ENCODE results near the gene ZIM2. TPM values are rescaled to one million over a fixed set of nuclear protein-coding genes. Genes with fewer than 3 reads are reported as not detected.
"Not testable (repeated sequence)": the region's sequence is repeated elsewhere in the genome, so short reads cannot be mapped to it uniquely, and the experiment has no call there.

ZIM2 gene
- total RNA-seq, 1 donor from 2014 or later, result not detected

- Mint-ChIP-seq H3K4me3 (no peak overlapping the region), H3K27ac (no peak overlapping the region), H3K4me1 (ENCODE audit: low read depth) (no peaks in the 10 kb centered on the region), H3K27me3 (ENCODE audit: insufficient read depth) (no peaks in the 10 kb centered on the region), H3K36me3 (ENCODE audit: low read depth) (no peaks in the 10 kb centered on the region), H3K9me3 (peaks cover 64% of the 10 kb centered on the region)
- no peak for DNase-seq (ENCODE audit: low spot score)
- intact Hi-C loops (cut with micrococcal nuclease), result no loop called here
Observed at GRCh38 chr19:56862741-56863140, 22.2 kb upstream of the ZIM2 start.

DNA sequence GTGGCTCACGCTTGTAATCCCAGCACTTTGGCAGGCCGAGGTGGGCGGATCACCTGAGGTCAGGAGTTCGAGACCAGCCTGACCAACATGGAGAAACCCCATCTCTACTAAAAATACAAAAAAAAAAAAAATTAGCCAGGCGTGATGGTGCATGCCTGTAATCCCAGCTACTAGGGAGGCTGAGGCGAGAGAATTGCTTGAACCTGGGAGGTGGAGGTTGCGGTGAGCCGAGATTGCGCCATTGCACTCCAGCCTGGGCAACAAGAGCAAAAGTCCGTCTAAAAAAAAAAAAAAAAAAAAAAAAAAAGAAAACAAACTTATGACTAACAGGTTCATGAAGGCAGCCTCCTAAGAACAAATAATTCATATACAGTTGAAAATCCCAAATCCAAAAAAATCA, 19.9 kb upstream of the ZIM2 start:
- peaks cover 66% of the 10 kb centered on the region for H3K9me3 Mint-ChIP-seq
- DNase-seq (ENCODE audit: low spot score); H3K4me1 Mint-ChIP-seq (ENCODE audit: low read depth); intact Hi-C loops (cut with micrococcal nuclease); H3K27me3 Mint-ChIP-seq (ENCODE audit: insufficient read depth); H3K27ac Mint-ChIP-seq; H3K4me3 Mint-ChIP-seq; H3K36me3 Mint-ChIP-seq (ENCODE audit: low read depth): not testable (repeated sequence)

GRCh38 chr19:56858026-56858425, 17.5 kb upstream of the ZIM2 start:
- Mint-ChIP-seq H3K4me3 (no peak overlapping the region), H3K36me3 (ENCODE audit: low read depth) (no peaks in the 10 kb centered on the region), H3K4me1 (ENCODE audit: low read depth) (no peaks in the 10 kb centered on the region), H3K27ac (no peak overlapping the region), H3K27me3 (ENCODE audit: insufficient read depth) (no peaks in the 10 kb centered on the region), H3K9me3 (peaks cover 65% of the 10 kb centered on the region)
- no peak for DNase-seq (ENCODE audit: low spot score)
- intact Hi-C loops (cut with micrococcal nuclease), result no loop called here

- Mint-ChIP-seq H3K9me3 (peaks cover 68% of the 10 kb centered on the region), H3K27me3 (ENCODE audit: insufficient read depth) (no peaks in the 10 kb centered on the region), H3K36me3 (ENCODE audit: low read depth) (no peaks in the 10 kb centered on the region), H3K4me1 (ENCODE audit: low read depth) (no peaks in the 10 kb centered on the region), H3K27ac (no peak overlapping the region), H3K4me3 (no peak overlapping the region)
- intact Hi-C loops (cut with micrococcal nuclease), result no loop called here
- no peak for DNase-seq (ENCODE audit: low spot score)
Observed at GRCh38 chr19:56856822-56857221, 16.3 kb upstream of the ZIM2 start.

DNA sequence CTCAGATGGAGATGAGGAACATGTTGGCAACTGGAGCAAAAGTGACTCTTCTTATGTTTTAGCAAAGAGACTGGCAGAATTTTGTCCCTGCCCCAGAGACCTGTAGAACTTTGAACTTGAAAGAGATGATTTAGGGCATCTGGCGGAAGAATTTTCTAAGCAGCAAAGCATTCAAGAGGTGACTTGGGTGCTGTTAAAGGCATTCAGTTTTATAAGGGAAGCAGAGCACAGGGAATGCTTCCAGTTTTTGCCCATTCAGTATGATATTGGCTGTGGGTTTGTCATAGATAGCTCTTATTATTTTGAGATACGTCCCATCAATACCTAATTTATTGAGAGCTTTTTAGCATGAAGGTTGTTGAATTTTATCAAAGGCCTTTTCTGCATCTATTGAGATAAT, 11.8 kb upstream of the ZIM2 start:
- H3K27ac Mint-ChIP-seq; intact Hi-C loops (cut with micrococcal nuclease); DNase-seq (ENCODE audit: low spot score); H3K36me3 Mint-ChIP-seq (ENCODE audit: low read depth); H3K4me1 Mint-ChIP-seq (ENCODE audit: low read depth); H3K4me3 Mint-ChIP-seq; H3K27me3 Mint-ChIP-seq (ENCODE audit: insufficient read depth): not testable (repeated sequence)
- H3K9me3 Mint-ChIP-seq, result peaks cover 71% of the 10 kb centered on the region

- intact Hi-C loops (cut with micrococcal nuclease), result no loop called here
- no peaks in the 10 kb centered on the region for H3K4me1 Mint-ChIP-seq (ENCODE audit: low read depth)
- H3K27ac Mint-ChIP-seq, result no peak overlapping the region
- DNase-seq (ENCODE audit: low spot score), result no peak
- no peaks in the 10 kb centered on the region for H3K36me3 Mint-ChIP-seq (ENCODE audit: low read depth)
- H3K9me3 Mint-ChIP-seq, result peaks cover 55% of the 10 kb centered on the region
- no peak overlapping the region for H3K4me3 Mint-ChIP-seq
- no peaks in the 10 kb centered on the region for H3K27me3 Mint-ChIP-seq (ENCODE audit: insufficient read depth)
Observed at GRCh38 chr19:56848166-56848565, 7.6 kb upstream of the ZIM2 start.

DNA sequence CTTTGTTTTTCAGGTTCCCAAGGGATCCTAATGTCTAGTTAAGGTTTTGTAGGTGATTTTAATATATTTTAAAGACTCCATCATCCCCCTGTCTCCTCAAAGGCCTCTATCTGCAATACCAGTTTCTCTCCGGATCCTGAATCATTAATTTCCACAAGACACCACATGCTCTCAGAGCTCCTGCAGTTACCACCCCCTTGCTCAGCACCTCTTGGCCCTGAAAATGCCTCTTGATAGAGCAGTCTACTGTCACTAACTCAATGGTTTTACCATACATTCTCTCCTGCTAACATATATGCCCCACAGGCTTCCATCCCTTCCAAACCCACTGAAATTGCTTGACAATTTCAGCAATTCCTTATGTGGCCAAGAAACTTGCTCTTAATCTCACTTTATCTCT, 1.9 kb upstream of the ZIM2 start:
- Mint-ChIP-seq H3K36me3 (ENCODE audit: low read depth) (peaks cover 3% of the 10 kb centered on the region), H3K4me1 (ENCODE audit: low read depth) (no peaks in the 10 kb centered on the region), H3K27me3 (ENCODE audit: insufficient read depth) (no peaks in the 10 kb centered on the region), H3K4me3 (no peak overlapping the region), H3K9me3 (peaks cover 32% of the 10 kb centered on the region), H3K27ac (no peak overlapping the region)
- intact Hi-C loops (cut with micrococcal nuclease), result no loop called here
- no peak for DNase-seq (ENCODE audit: low spot score)

DNA sequence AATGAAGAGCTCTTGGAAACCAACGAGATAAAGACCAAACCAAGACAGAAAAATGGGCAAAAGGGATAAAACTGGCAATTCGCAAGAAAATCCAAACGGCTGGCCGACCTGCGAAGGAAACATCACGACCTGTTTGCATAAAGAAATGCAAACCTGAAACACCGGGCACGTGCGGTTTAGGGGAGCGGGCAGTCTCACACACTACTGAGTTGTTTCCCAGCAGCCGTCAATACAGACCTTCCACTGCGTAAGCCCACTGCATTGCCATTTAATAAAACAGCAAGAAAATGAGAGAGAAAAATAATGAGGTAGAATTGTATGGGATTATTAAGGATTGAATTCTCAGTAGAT, 642 bp upstream of the ZIM2 start:
- H3K27ac Mint-ChIP-seq, result no peak overlapping the region
- H3K36me3 Mint-ChIP-seq (ENCODE audit: low read depth), result peaks cover 3% of the 10 kb centered on the region
- DNase-seq (ENCODE audit: low spot score), result no peak
- no peaks in the 10 kb centered on the region for H3K27me3 Mint-ChIP-seq (ENCODE audit: insufficient read depth)
- intact Hi-C loops (cut with micrococcal nuclease), result no loop called here
- no peaks in the 10 kb centered on the region for H3K4me1 Mint-ChIP-seq (ENCODE audit: low read depth)
- no peak overlapping the region for H3K4me3 Mint-ChIP-seq
- peaks cover 32% of the 10 kb centered on the region for H3K9me3 Mint-ChIP-seq

- H3K4me1 Mint-ChIP-seq (ENCODE audit: low read depth), result no peaks in the 10 kb centered on the region
- H3K27ac Mint-ChIP-seq, result no peak overlapping the region
- H3K9me3 Mint-ChIP-seq, result peaks cover 40% of the 10 kb centered on the region
- no peaks in the 10 kb centered on the region for H3K27me3 Mint-ChIP-seq (ENCODE audit: insufficient read depth)
- peaks cover 3% of the 10 kb centered on the region for H3K36me3 Mint-ChIP-seq (ENCODE audit: low read depth)
- DNase-seq (ENCODE audit: low spot score), result no peak
- H3K4me3 Mint-ChIP-seq, result no peak overlapping the region
- intact Hi-C loops (cut with micrococcal nuclease), result no loop called here
Observed at GRCh38 chr19:56839652-56840450, 675 bp downstream of the ZIM2 start.

GRCh38 chr19:56838909-56839651, 1.4 kb downstream of the ZIM2 start:
- no peak overlapping the region for H3K27ac Mint-ChIP-seq
- H3K9me3 Mint-ChIP-seq, result peaks cover 48% of the 10 kb centered on the region

GRCh38 chr19:56838024-56838908, 2.3 kb downstream of the ZIM2 start:
- no peaks in the 10 kb centered on the region for H3K27me3 Mint-ChIP-seq (ENCODE audit: insufficient read depth)
- intact Hi-C loops (cut with micrococcal nuclease), result no loop called here
- H3K36me3 Mint-ChIP-seq (ENCODE audit: low read depth), result peaks cover 3% of the 10 kb centered on the region
- no peak for DNase-seq (ENCODE audit: low spot score)
- H3K27ac Mint-ChIP-seq, result no peak overlapping the region
- H3K9me3 Mint-ChIP-seq, result peaks cover 56% of the 10 kb centered on the region
- no peaks in the 10 kb centered on the region for H3K4me1 Mint-ChIP-seq (ENCODE audit: low read depth)
- no peak overlapping the region for H3K4me3 Mint-ChIP-seq

More at GRCh38 chr19:56838909-56839651, 1.4 kb downstream of the ZIM2 start:
- no peak for DNase-seq (ENCODE audit: low spot score)
- Mint-ChIP-seq H3K36me3 (ENCODE audit: low read depth) (peaks cover 3% of the 10 kb centered on the region), H3K4me3 (no peak overlapping the region), H3K4me1 (ENCODE audit: low read depth) (no peaks in the 10 kb centered on the region), H3K27me3 (ENCODE audit: insufficient read depth) (no peaks in the 10 kb centered on the region)
- intact Hi-C loops (cut with micrococcal nuclease), result no loop called here

GRCh38 chr19:56837492-56838023, 3.0 kb downstream of the ZIM2 start:
- no peak for DNase-seq (ENCODE audit: low spot score)
- H3K27me3 Mint-ChIP-seq (ENCODE audit: insufficient read depth), result no peaks in the 10 kb centered on the region
- H3K36me3 Mint-ChIP-seq (ENCODE audit: low read depth), result peaks cover 3% of the 10 kb centered on the region
- H3K4me3 Mint-ChIP-seq, result no peak overlapping the region
- intact Hi-C loops (cut with micrococcal nuclease), result no loop called here
- H3K27ac Mint-ChIP-seq, result peak overlapping the region; percentile 29
- H3K4me1 Mint-ChIP-seq (ENCODE audit: low read depth), result no peaks in the 10 kb centered on the region
- peaks cover 63% of the 10 kb centered on the region for H3K9me3 Mint-ChIP-seq
